Esophagus squamous epithelium (tissue), 5 donors: ENCODE results near the gene SLC4A4. TPM values are rescaled to one million over a fixed set of nuclear protein-coding genes. Genes with fewer than 3 reads are reported as not detected.

Source experiments
- DNase-seq: peaks from one replicate; lab custom pipeline; 2025; lab: John Stamatoyannopoulos, UW
- H3K27ac ChIP-seq, 4 donors: fragments of 200-600 bp; sonication (generic); one replicate each; pipeline ENCODE4 v1.5.1; 2016 to 2019; ENCODE audit warnings: mild to moderate bottlenecking in 1 of 4
- H3K27me3 ChIP-seq, 4 donors: fragments of 200-600 bp; sonication (generic); 1 replicate in 3 of 4; 2 replicates in 1 of 4; pipeline versions ENCODE4 v1.5.1 to v1.6.0; 2017 to 2021; ENCODE audit warnings: antibody characterized with exemption in 1 of 4
- H3K36me3 ChIP-seq, 3 donors: fragments of 200-600 bp; sonication (generic); one replicate each; pipeline ENCODE4 v1.5.1; 2016 to 2019
- H3K4me1 ChIP-seq, 3 donors: fragments of 200-600 bp; sonication (generic); one replicate each; pipeline ENCODE4 v1.5.1; 2017 to 2019
- H3K4me3 ChIP-seq, 4 donors: fragments of 200-600 bp; sonication (generic); 1 replicate in 3 of 4; 2 replicates in 1 of 4; pipeline ENCODE4 v1.5.1; 2016 to 2019; ENCODE audit warnings: mild to moderate bottlenecking in 2 of 4, moderate library complexity in 1 of 4
- H3K9me3 ChIP-seq, 3 donors: fragments of 200-600 bp; sonication (generic); one replicate each; pipeline ENCODE4 v1.5.1; 2016 to 2019
- POLR2A ChIP-seq, 4 donors: fragments of 450-650 bp; IDR thresholded peaks; one replicate each; pipeline ENCODE4 v1.6.1; 2017; ENCODE audit warnings: antibody characterized with exemption in 4 of 4, mild to moderate bottlenecking in 4 of 4, moderate library complexity in 3 of 4
- WGBS, 2 donors: methylation state at CpG; one replicate each; pipeline ENCODE4 v1.1.5; 2018; 5-methylcytosine and 5-hydroxymethylcytosine counted together
- intact Hi-C: fragments of 100-400 bp; cut with DNase I; formaldehyde crosslinking; loops from one replicate; pipeline ENCODE4 v1.15.0; 2022
- total RNA-seq, 4 donors: library from RNA; depleted of rRNA; stranded (reverse); fragments of >200 nt; gene quantifications; one replicate each; pipeline ENCODE4 v1.1.0, GENCODE V29; 2016
- TF ChIP-seq, protein P1 (sequence below), 6 experiments: fragments of 450-650 bp in 4 of 6; fragments of 200-600 bp in 2 of 6; sonication (generic) in 2 of 6; IDR thresholded peaks; one replicate each; pipeline ENCODE4 v1.5.1; 2016 to 2019; ENCODE audit warnings: antibody characterized with exemption in 6 of 6, mild to moderate bottlenecking in 4 of 6, moderate library complexity in 4 of 6
- donor health status: DM: yes; HTN: yes; CAD: no.

The SLC4A4 gene
- total RNA-seq, 4 donors from 2014 or later: 0.48 to 2.1 (median 1.1) TPM

DNA sequence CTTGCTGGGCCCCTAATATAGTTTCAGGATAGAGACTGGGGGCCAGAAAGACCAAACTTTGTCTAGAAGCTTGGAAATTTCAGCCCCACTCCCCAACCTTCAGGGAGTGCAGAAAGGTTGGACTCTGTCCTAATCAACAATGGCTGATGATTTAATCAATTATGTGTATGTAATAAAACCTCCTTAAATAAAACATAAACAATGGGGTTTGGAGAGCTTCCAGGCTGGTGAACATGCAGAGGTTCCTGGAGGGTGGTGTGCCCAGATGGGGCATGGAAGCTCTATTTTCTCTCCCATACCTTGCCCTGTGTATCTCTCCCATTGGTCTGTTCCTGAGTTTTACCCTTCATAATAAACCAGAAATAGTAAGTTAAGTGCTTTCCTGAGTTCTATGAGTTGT lies 270.8 kb downstream of the SLC4A4 start:
- TF ChIP-seq, protein P1, sequence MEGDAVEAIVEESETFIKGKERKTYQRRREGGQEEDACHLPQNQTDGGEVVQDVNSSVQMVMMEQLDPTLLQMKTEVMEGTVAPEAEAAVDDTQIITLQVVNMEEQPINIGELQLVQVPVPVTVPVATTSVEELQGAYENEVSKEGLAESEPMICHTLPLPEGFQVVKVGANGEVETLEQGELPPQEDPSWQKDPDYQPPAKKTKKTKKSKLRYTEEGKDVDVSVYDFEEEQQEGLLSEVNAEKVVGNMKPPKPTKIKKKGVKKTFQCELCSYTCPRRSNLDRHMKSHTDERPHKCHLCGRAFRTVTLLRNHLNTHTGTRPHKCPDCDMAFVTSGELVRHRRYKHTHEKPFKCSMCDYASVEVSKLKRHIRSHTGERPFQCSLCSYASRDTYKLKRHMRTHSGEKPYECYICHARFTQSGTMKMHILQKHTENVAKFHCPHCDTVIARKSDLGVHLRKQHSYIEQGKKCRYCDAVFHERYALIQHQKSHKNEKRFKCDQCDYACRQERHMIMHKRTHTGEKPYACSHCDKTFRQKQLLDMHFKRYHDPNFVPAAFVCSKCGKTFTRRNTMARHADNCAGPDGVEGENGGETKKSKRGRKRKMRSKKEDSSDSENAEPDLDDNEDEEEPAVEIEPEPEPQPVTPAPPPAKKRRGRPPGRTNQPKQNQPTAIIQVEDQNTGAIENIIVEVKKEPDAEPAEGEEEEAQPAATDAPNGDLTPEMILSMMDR (IDR thresholded peaks at IDR 0.05): no peak
- TF ChIP-seq POLR2A (IDR thresholded peaks at IDR 0.05): no peak
- no peaks in the 10 kb centered on the region for H3K36me3 ChIP-seq
- no peaks in the 10 kb centered on the region for H3K27me3 ChIP-seq
- H3K27ac ChIP-seq: no peak overlapping the region
- H3K4me3 ChIP-seq: no peak overlapping the region
- no peaks in the 10 kb centered on the region for H3K9me3 ChIP-seq
- peaks cover 0 to 6% (median 0%) of the 10 kb centered on the region in 3 donors for H3K4me1 ChIP-seq
- DNase-seq: no peak
- intact Hi-C loops: no loop called here

DNA sequence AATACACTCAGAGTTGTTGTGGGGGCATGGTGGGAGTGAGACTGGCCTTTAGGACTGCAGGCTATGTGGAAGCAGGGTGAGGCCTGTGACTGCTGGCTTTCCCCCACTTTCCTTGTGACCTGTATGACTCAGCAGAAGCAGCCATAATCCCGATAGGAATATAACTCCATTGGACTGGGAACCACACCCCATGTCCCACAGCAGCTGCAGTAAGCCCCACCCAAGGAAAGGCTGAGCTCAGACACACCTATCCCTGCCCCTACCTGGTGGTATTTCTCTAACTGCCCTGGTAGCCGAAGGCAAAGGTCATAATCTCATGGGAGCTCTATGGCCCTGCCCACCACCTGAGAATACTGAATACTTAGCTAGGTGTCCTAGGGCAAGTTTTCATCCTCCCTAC lies 275.8 kb downstream of the SLC4A4 start:
- intact Hi-C loops: no loop called here
- 53 to 60% methylated on average over 1 to 2 of the region's 2 CpGs for WGBS, 2 donors

DNA sequence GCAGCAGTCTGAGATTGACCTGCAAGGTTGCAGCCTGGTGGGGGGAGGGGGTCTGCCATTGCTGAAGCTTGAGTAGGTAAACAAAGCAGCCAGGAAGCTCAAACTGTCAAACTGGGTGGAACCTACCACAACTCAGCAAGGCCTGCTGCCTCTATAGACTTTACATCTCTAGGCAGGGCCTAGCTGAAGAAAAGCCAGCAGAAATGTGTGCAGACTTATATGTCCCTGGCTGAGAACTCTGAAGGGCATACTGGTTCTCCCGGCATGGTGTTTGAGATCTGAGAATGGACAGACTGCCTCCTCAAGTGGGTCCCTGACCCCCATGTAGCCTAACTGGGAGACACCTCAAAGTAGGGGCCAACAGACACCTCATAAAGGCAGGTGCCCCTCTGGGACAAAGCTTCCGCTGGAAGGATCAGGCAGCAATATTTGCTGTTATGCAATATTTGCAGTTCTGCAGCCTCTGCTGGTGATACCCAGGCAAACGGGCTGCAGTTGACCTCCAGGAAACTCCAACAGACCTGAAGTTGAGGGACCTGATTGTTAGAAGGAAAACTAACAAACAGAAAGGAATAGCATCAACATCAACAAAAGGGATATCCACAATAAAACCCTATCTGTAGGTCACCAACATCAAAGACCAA lies 277.5 kb downstream of the SLC4A4 start:
- Histone ChIP-seq H3K4me1 (no peaks in the 10 kb centered on the region), H3K9me3 (no peaks in the 10 kb centered on the region), H3K4me3 (no peak overlapping the region), H3K36me3 (no peaks in the 10 kb centered on the region), H3K27me3 (no peaks in the 10 kb centered on the region), H3K27ac (no peak overlapping the region)
- no peak for DNase-seq
- intact Hi-C loops: no loop called here
- 70 to 93% methylated on average over 2 of the region's 3 CpGs for WGBS, 2 donors
- TF ChIP-seq POLR2A (IDR thresholded peaks at IDR 0.05): no peak
- TF ChIP-seq, protein P1 (IDR thresholded peaks at IDR 0.05): no peak

More for the DNA sequence above, 275.8 kb downstream of the SLC4A4 start:
- Histone ChIP-seq H3K9me3 (no peaks in the 10 kb centered on the region), H3K36me3 (no peaks in the 10 kb centered on the region), H3K4me1 (no peaks in the 10 kb centered on the region), H3K27ac (no peak overlapping the region), H3K4me3 (no peak overlapping the region), H3K27me3 (no peaks in the 10 kb centered on the region)
- no peak for DNase-seq
- TF ChIP-seq, protein P1 (IDR thresholded peaks at IDR 0.05): no peak
- no peak for TF ChIP-seq POLR2A (IDR thresholded peaks at IDR 0.05)
